ENCODE measurements around the gene SNX25. TPM values are rescaled to one million over a fixed set of nuclear protein-coding genes. Genes with fewer than 3 reads are reported as not detected.

The SNX25 gene
- total RNA-seq, 1 donor from 2014 or later, result 27.5 TPM

- no peak overlapping the region for H3K4me3 Mint-ChIP-seq (ENCODE audit: unreplicated experiment)
- H3K9me3 Mint-ChIP-seq (ENCODE audit: unreplicated experiment), result no peaks in the 10 kb centered on the region
- peaks cover 2% of the 10 kb centered on the region for H3K36me3 Mint-ChIP-seq (ENCODE audit: unreplicated experiment)
- no peaks in the 10 kb centered on the region for H3K4me1 Mint-ChIP-seq (ENCODE audit: low read depth, unreplicated experiment)
- H3K27me3 Mint-ChIP-seq (ENCODE audit: unreplicated experiment), result no peaks in the 10 kb centered on the region
- TF ChIP-seq CTCF (IDR thresholded peaks at IDR 0.05; ENCODE audit: partially characterized antibody, unreplicated experiment), result no peak
- DNase-seq, result no peak
- no peak overlapping the region for H3K27ac Mint-ChIP-seq (ENCODE audit: unreplicated experiment)
These were observed 89.5 kb downstream of the SNX25 start for GRCh38 chr4:185298728-185299430.

DNA sequence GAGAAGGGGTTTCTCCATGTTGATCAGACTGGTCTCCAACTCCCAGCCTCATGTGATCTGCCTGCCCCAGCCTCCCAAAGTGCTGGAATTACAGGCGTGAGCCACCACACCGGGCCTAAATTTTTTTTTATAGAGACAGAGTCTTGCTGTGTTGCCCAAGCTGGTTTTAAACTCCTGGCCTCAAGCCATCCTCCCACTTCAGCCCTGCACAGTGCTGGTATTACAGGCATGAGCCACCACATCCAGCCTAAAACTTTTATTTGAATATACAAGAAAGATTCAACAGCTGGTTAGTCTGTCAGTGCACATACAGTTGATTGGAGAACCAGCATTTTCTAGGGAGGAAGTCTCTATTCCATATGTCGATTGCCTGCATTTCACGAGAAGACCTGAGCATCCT, 95.1 kb downstream of the SNX25 start:
- Mint-ChIP-seq H3K9me3 (ENCODE audit: unreplicated experiment) (no peaks in the 10 kb centered on the region), H3K36me3 (ENCODE audit: unreplicated experiment) (peaks cover 1% of the 10 kb centered on the region), H3K4me1 (ENCODE audit: low read depth, unreplicated experiment) (peaks cover 5% of the 10 kb centered on the region), H3K27ac (ENCODE audit: unreplicated experiment) (no peak overlapping the region), H3K4me3 (ENCODE audit: unreplicated experiment) (no peak overlapping the region), H3K27me3 (ENCODE audit: unreplicated experiment) (no peaks in the 10 kb centered on the region)
- DNase-seq, result no peak
- TF ChIP-seq CTCF (IDR thresholded peaks at IDR 0.05; ENCODE audit: partially characterized antibody, unreplicated experiment), result no peak

DNA sequence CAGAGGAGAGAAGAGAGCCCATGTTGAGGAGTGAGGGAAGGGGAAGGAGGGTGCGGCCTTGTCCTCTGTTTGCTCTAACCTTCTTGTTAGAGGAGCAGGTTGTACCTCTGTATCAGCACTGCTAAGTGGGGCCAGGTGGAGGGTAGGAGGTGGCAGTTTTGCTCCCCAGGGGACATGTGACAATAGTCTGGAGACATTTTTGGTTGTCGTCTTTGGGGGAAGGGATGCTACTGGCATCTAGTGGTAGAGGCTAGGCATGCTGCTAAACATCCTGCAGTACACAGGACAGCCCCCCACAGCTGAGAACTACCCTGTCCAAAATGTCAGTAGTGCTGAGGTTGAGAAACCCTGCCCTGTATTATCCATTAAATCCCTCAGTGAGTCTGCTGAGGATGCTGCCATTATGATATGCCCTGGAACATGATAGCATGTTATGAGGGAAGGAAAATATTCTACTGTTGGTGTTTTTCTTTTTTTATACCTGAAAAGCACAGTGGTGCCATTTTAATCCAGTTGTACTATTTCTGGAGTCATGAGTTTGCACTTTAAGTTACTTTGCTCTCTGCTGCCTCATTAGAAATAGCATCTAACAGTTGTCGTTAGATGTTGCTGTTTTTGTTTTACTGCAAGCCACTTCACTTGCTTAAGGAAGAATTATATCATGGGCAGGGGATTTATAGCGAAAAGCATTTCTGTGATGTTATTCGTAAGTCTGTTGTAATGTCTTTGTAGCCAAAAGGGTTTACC, 95.7 kb downstream of the SNX25 start:
- peaks cover 5% of the 10 kb centered on the region for H3K4me1 Mint-ChIP-seq (ENCODE audit: low read depth, unreplicated experiment)
- no peak overlapping the region for H3K27ac Mint-ChIP-seq (ENCODE audit: unreplicated experiment)
- H3K9me3 Mint-ChIP-seq (ENCODE audit: unreplicated experiment), result no peaks in the 10 kb centered on the region
- peak; percentile 26 for DNase-seq
- H3K4me3 Mint-ChIP-seq (ENCODE audit: unreplicated experiment), result no peak overlapping the region
- TF ChIP-seq CTCF (IDR thresholded peaks at IDR 0.05; ENCODE audit: partially characterized antibody, unreplicated experiment), result no peak
- H3K27me3 Mint-ChIP-seq (ENCODE audit: unreplicated experiment), result no peaks in the 10 kb centered on the region
- peaks cover 5% of the 10 kb centered on the region for H3K36me3 Mint-ChIP-seq (ENCODE audit: unreplicated experiment)

- no peak overlapping the region for H3K27ac Mint-ChIP-seq (ENCODE audit: unreplicated experiment)
- no peaks in the 10 kb centered on the region for H3K27me3 Mint-ChIP-seq (ENCODE audit: unreplicated experiment)
- DNase-seq, result no peak
- peaks cover 5% of the 10 kb centered on the region for H3K4me1 Mint-ChIP-seq (ENCODE audit: low read depth, unreplicated experiment)
- TF ChIP-seq CTCF (IDR thresholded peaks at IDR 0.05; ENCODE audit: partially characterized antibody, unreplicated experiment), result no peak
- no peak overlapping the region for H3K4me3 Mint-ChIP-seq (ENCODE audit: unreplicated experiment)
- H3K36me3 Mint-ChIP-seq (ENCODE audit: unreplicated experiment), result peaks cover 5% of the 10 kb centered on the region
- no peaks in the 10 kb centered on the region for H3K9me3 Mint-ChIP-seq (ENCODE audit: unreplicated experiment)
These were observed 96.6 kb downstream of the SNX25 start for GRCh38 chr4:185305979-185306442.

All from glutamatergic neuron (in vitro differentiated cells).